IMR-90 (cell line): ENCODE results near the gene INPP5J.

Source experiments
- BHLHE40 ChIP-seq: fragments of 150-350 bp; IDR thresholded peaks from 2 replicates; pipeline ENCODE4 v1.6.1; 2016; ENCODE audit warnings: mild to moderate bottlenecking, low read depth, low read length
- CEBPB ChIP-seq: IDR thresholded peaks from 2 replicates; pipeline ENCODE4 v1.6.1; 2012; ENCODE audit warnings: low read depth, low read length, improper control_type of control experiment
- MAFK ChIP-seq: IDR thresholded peaks from 2 replicates; pipeline ENCODE4 v1.6.1; 2012; ENCODE audit warnings: low read depth, low read length, improper control_type of control experiment
- MAZ ChIP-seq: IDR thresholded peaks from 2 replicates; pipeline ENCODE4 v1.6.1; 2012; ENCODE audit warnings: low read depth, mild to moderate bottlenecking, low read length, improper control_type of control experiment, moderate library complexity, borderline replicate concordance
- MXI1 ChIP-seq: IDR thresholded peaks from 2 replicates; pipeline ENCODE4 v1.6.1; 2012; ENCODE audit warnings: low read depth, mild to moderate bottlenecking, low read length, moderate library complexity, borderline replicate concordance
- RCOR1 ChIP-seq: IDR thresholded peaks from 2 replicates; pipeline ENCODE4 v1.6.1; 2012; ENCODE audit warnings: mild to moderate bottlenecking, low read length, improper control_type of control experiment; ENCODE audit not compliant: insufficient replicate concordance
- TF ChIP-seq, protein P1 (sequence below): conservative IDR thresholded peaks from 2 replicates; pipeline ENCODE4 v1.5.1; 2012; ENCODE audit warnings: mild to moderate bottlenecking, low read depth, low read length, improper control_type of control experiment
- TF ChIP-seq, protein P2 (sequence below): fragments of 150-350 bp; IDR thresholded peaks from 2 replicates; pipeline ENCODE4 v1.6.1; 2017; ENCODE audit warnings: mild to moderate bottlenecking, antibody characterized with exemption, low read length, low read depth

DNA sequence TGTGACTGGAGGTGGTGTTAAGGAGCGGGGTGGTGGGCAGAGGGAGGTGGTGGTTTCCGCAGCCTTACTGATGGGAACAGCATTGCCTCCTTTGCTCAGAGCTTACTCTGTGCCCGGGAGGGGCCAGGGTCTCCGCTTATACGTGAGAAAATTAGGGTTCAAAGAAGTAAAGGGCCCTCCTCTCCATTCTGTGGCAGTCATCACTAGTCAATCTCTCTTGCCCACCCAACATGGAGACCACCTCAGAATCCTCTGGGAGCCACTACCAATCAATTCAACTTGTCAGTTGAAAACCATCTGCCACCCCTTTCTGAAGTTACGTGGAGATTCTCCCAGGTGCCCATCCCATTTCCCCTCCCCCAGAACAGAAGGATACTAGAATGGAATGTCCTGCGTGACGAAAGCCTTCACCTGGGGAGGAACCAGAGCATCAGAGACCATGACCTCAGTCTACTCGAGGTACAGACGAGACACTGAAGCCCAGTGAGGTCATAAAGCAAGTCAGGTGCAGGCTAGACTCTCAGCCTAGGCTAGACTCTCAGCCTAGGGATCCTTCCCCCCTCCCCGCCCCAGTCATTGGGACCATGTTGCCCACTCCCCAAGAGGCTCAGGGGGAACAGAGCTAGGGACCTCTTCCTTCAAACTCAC lies 17.4 kb upstream of the INPP5J start:
- TF ChIP-seq MAFK: no peak
- TF ChIP-seq RCOR1: no peak
- TF ChIP-seq, protein P1, sequence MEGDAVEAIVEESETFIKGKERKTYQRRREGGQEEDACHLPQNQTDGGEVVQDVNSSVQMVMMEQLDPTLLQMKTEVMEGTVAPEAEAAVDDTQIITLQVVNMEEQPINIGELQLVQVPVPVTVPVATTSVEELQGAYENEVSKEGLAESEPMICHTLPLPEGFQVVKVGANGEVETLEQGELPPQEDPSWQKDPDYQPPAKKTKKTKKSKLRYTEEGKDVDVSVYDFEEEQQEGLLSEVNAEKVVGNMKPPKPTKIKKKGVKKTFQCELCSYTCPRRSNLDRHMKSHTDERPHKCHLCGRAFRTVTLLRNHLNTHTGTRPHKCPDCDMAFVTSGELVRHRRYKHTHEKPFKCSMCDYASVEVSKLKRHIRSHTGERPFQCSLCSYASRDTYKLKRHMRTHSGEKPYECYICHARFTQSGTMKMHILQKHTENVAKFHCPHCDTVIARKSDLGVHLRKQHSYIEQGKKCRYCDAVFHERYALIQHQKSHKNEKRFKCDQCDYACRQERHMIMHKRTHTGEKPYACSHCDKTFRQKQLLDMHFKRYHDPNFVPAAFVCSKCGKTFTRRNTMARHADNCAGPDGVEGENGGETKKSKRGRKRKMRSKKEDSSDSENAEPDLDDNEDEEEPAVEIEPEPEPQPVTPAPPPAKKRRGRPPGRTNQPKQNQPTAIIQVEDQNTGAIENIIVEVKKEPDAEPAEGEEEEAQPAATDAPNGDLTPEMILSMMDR: no peak
- TF ChIP-seq, protein P2, sequence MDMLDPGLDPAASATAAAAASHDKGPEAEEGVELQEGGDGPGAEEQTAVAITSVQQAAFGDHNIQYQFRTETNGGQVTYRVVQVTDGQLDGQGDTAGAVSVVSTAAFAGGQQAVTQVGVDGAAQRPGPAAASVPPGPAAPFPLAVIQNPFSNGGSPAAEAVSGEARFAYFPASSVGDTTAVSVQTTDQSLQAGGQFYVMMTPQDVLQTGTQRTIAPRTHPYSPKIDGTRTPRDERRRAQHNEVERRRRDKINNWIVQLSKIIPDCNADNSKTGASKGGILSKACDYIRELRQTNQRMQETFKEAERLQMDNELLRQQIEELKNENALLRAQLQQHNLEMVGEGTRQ: no peak
- no peak for TF ChIP-seq MXI1
- no peak for TF ChIP-seq BHLHE40
- TF ChIP-seq MAZ: no peak
- TF ChIP-seq CEBPB: no peak
